22Rv1 (cell line): Measurements from ENCODE around the gene GMDS.

Experiments
- CTCF ChIP-seq: fragments of 450-650 bp; IDR thresholded peaks from 2 replicates; pipeline ENCODE4 v1.5.1; 2017; ENCODE audit warnings: mild to moderate bottlenecking
- ZFX ChIP-seq: fragments of 450-650 bp; IDR thresholded peaks from 2 replicates; pipeline ENCODE4 v1.6.1; 2017; ENCODE audit warnings: antibody characterized with exemption, borderline replicate concordance

GRCh38 chr6:1853761-1854160 is 391.6 kb downstream of the GMDS start:
- no peak for TF ChIP-seq CTCF
- TF ChIP-seq ZFX, result no peak
